OCI-LY1 (cell line): Measurements from ENCODE around the gene OSBPL3.
A peak's percentile ranks its signal among the peaks of the same experiment; 100 is the strongest.

Source experiments
- H2AFZ ChIP-seq: fragments of 200-600 bp; sonication (generic), shearing (Covaris generic); 2 replicates; pipeline ENCODE4 v1.6.0; 2014; ENCODE audit warnings: antibody characterized with exemption, mild to moderate bottlenecking, low read length
- H3F3A ChIP-seq: fragments of 200-600 bp; sonication (generic), shearing (Covaris generic); 2 replicates; pipeline ENCODE4 v1.6.0; 2014; ENCODE audit warnings: mild to moderate bottlenecking, antibody characterized with exemption, low read length, moderate library complexity; ENCODE audit not compliant: insufficient read depth
- H3K27ac ChIP-seq: fragments of 200-600 bp; sonication (generic); 2 replicates; pipeline ENCODE4 v1.5.1; 2014; ENCODE audit warnings: low read length, mixed run types, mild to moderate bottlenecking, low read depth; ENCODE audit not compliant: poor library complexity, severe bottlenecking
- H3K27me3 ChIP-seq: fragments of 200-600 bp; sonication (generic); 2 replicates; pipeline ENCODE4 v1.6.0; 2014; ENCODE audit warnings: antibody characterized with exemption, mild to moderate bottlenecking, low read length, moderate library complexity; ENCODE audit not compliant: insufficient read depth
- H3K36me3 ChIP-seq: fragments of 200-600 bp; sonication (generic); 2 replicates; pipeline ENCODE4 v1.6.1; 2014; ENCODE audit warnings: mild to moderate bottlenecking, antibody characterized with exemption, low read length, moderate library complexity, mixed read lengths; ENCODE audit not compliant: insufficient read depth
- H3K4me1 ChIP-seq: fragments of 200-600 bp; sonication (generic); 2 replicates; pipeline ENCODE4 v1.5.1; 2014; ENCODE audit warnings: mild to moderate bottlenecking, low read length, moderate library complexity; ENCODE audit not compliant: insufficient read depth, severe bottlenecking
- H3K4me2 ChIP-seq: fragments of 200-600 bp; sonication (generic), shearing (Covaris generic); 2 replicates; pipeline ENCODE4 v1.6.1; 2014; ENCODE audit warnings: low read length
- H3K4me3 ChIP-seq: fragments of 200-600 bp; sonication (generic); 2 replicates; pipeline ENCODE4 v1.5.1; 2014; ENCODE audit warnings: low read length, low read depth, mild to moderate bottlenecking, mixed read lengths; ENCODE audit not compliant: poor library complexity, severe bottlenecking
- H3K79me2 ChIP-seq: fragments of 200-600 bp; shearing (Covaris generic); 2 replicates; pipeline ENCODE4 v1.6.1; 2016; ENCODE audit warnings: mixed run types, low read length, mixed read lengths; ENCODE audit not compliant: insufficient read depth
- H3K9ac ChIP-seq: fragments of 200-600 bp; sonication (generic), shearing (Covaris generic); 2 replicates; pipeline ENCODE4 v1.6.1; 2014; ENCODE audit warnings: mild to moderate bottlenecking, low read length, mixed read lengths
- H3K9me2 ChIP-seq: fragments of 200-600 bp; sonication (generic), shearing (Covaris generic); 2 replicates; pipeline ENCODE4 v1.6.1; 2014; ENCODE audit warnings: low read depth, mild to moderate bottlenecking, low read length, mixed read lengths
- H3K9me3 ChIP-seq: fragments of 200-600 bp; shearing (Covaris generic); 2 replicates; pipeline ENCODE4 v1.6.1; 2014; ENCODE audit warnings: low read length, mixed read lengths
- H4K20me1 ChIP-seq: fragments of 200-600 bp; sonication (generic), shearing (Covaris generic); 2 replicates; pipeline ENCODE4 v1.6.0; 2016; ENCODE audit warnings: mild to moderate bottlenecking, low read length; ENCODE audit not compliant: insufficient read depth
- CTCF ChIP-seq: fragments of 200-600 bp; sonication (generic), shearing (Covaris generic); IDR thresholded peaks from 2 replicates; pipeline ENCODE4 v1.5.1; 2017; ENCODE audit warnings: mild to moderate bottlenecking, antibody characterized with exemption, low read length, moderate library complexity, mixed read lengths
- EZH2 ChIP-seq: fragments of 200-600 bp; sonication (generic), shearing (Covaris generic); IDR thresholded peaks from 2 replicates; pipeline ENCODE4 v1.8.0; 2017; ENCODE audit warnings: borderline replicate concordance, mixed run types, mild to moderate bottlenecking, antibody characterized with exemption, low read length, moderate library complexity, mixed read lengths

Gene OSBPL3

GRCh38 chr7:24979863-24980533 lies at the start of gene OSBPL3:
TSS of gene OSBPL3 (minus strand) at chr7:24980178. CDS start at chr7:24892472, 87,706 bp downstream.
- Histone ChIP-seq H3K79me2 (peaks cover 47% of the 10 kb centered on the region), H3K27ac (peak within 1 kb of the TSS; percentile 70), H3K4me3 (peak within 1 kb of the TSS; percentile 74), H3K9ac (peak within 1 kb of the TSS; percentile 82), H3F3A (no peaks in the 10 kb centered on the region), H2AFZ (no peak within 1 kb of the TSS), H3K36me3 (peaks cover 21% of the 10 kb centered on the region), H3K4me1 (peaks cover 63% of the 10 kb centered on the region), H3K4me2 (peak within 1 kb of the TSS; percentile 89), H3K9me3 (0 out of 2 replicates have a peak, but pooled peaks cover 3% of the 10 kb centered on the region), H3K27me3 (no peaks in the 10 kb centered on the region), H3K9me2 (no peaks in the 10 kb centered on the region), H4K20me1 (no peaks in the 10 kb centered on the region)
- TF ChIP-seq CTCF (no peak), EZH2 (no peak)

- no peak overlapping the region for H3K4me2 ChIP-seq
- no peaks in the 10 kb centered on the region for H3F3A ChIP-seq
- no peak overlapping the region for H3K27ac ChIP-seq
- H4K20me1 ChIP-seq = no peaks in the 10 kb centered on the region
- TF ChIP-seq CTCF = no peak
- H3K36me3 ChIP-seq = no peaks in the 10 kb centered on the region
- peaks cover 10% of the 10 kb centered on the region for H3K4me1 ChIP-seq
- H3K9ac ChIP-seq = no peak overlapping the region
- H2AFZ ChIP-seq = no peak overlapping the region
- H3K9me3 ChIP-seq = 0 out of 2 replicates have a peak, but pooled peaks cover 5% of the 10 kb centered on the region
- H3K79me2 ChIP-seq = no peaks in the 10 kb centered on the region
- no peaks in the 10 kb centered on the region; the same call in 1 of the 2 replicates for H3K27me3 ChIP-seq
- H3K9me2 ChIP-seq = no peaks in the 10 kb centered on the region
- H3K4me3 ChIP-seq = no peak overlapping the region
Measured at GRCh38 chr7:25029075-25029474, 49.1 kb upstream of the OSBPL3 start.

DNA sequence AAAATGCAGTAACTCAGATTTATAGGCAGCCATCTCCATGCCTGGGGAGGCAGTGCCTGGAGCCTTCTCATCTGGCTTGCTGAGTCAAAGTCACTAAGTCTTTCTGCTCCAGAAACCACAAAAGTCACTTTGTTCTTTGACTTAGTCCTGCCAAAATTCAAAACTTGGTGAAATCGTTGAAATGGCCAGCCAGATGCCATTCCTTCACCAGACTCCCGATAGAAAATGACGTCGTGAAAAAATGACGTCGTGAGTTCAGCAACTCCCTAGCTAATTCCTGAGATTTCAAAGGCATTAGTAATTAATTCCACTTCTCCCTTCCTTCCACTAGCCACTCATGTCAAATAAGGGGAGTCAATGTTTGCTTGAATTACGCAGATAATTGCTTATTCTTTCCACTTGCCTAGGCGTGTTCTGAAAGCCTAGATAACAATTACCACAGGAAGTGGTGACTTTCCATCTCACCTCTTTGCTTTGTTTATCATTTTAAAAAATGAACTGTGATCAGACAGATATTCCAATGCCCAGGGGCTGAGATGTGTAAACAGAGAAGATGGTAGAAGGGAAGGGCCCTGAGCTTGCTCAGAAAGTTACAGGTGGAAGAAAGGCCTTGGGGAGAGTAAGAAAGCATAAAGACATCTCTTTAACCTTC lies 48.5 kb upstream of the OSBPL3 start:
- Histone ChIP-seq H3K36me3 (no peaks in the 10 kb centered on the region), H3F3A (no peaks in the 10 kb centered on the region), H3K9me2 (no peaks in the 10 kb centered on the region), H4K20me1 (no peaks in the 10 kb centered on the region), H3K4me1 (peaks cover 10% of the 10 kb centered on the region), H3K79me2 (no peaks in the 10 kb centered on the region), H2AFZ (no peak overlapping the region), H3K4me2 (no peak overlapping the region), H3K9me3 (0 out of 2 replicates have a peak, but pooled peaks cover 5% of the 10 kb centered on the region), H3K4me3 (no peak overlapping the region), H3K27me3 (no peaks in the 10 kb centered on the region; the same call in 1 of the 2 replicates), H3K9ac (no peak overlapping the region), H3K27ac (no peak overlapping the region)
- no peak for TF ChIP-seq CTCF
- no peak for TF ChIP-seq EZH2
